Neural cell (in vitro differentiated cells): Measurements from ENCODE around the gene ZC3H12D. TPM values are rescaled to one million over a fixed set of nuclear protein-coding genes. Genes with fewer than 3 reads are reported as not detected.

ENCODE experiments used
- H2AFZ ChIP-seq: fragments of 200-600, 300-800 bp; sonication (generic), shearing (Covaris generic); 2 replicates; pipeline ENCODE4 v1.6.0; 2014; ENCODE audit warnings: low read depth, mild to moderate bottlenecking, antibody characterized with exemption, low read length, moderate library complexity
- H3F3A ChIP-seq: fragments of 200-600 bp; shearing (Covaris generic); 2 replicates; pipeline ENCODE4 v1.6.1; 2016; ENCODE audit warnings: mild to moderate bottlenecking, moderate library complexity, mixed read lengths, antibody characterized with exemption, low read length; ENCODE audit not compliant: insufficient read depth, poor library complexity, severe bottlenecking
- H3K27ac ChIP-seq: fragments of 200-600, 300-800 bp; sonication (generic), shearing (Covaris generic); 2 replicates; pipeline ENCODE4 v1.5.1; 2014; ENCODE audit warnings: mild to moderate bottlenecking, low read length, moderate library complexity
- H3K27me3 ChIP-seq: fragments of 300-800, 200-600 bp; sonication (generic), shearing (Covaris generic); 2 replicates; pipeline ENCODE4 v1.6.0; 2014; ENCODE audit warnings: mild to moderate bottlenecking, low read depth, low read length, moderate library complexity; ENCODE audit not compliant: insufficient read depth
- H3K36me3 ChIP-seq: fragments of 300-800, 200-600 bp; sonication (generic), shearing (Covaris generic); 2 replicates; pipeline ENCODE4 v1.5.1; 2014; ENCODE audit warnings: mild to moderate bottlenecking, antibody characterized with exemption, low read length, moderate library complexity; ENCODE audit not compliant: insufficient read depth
- H3K4me2 ChIP-seq: fragments of 300-800, 200-600 bp; sonication (generic), shearing (Covaris generic); 2 replicates; pipeline ENCODE4 v1.6.0; 2014; ENCODE audit warnings: mild to moderate bottlenecking, low read length
- H3K4me3 ChIP-seq: fragments of 300-800, 200-600 bp; sonication (generic), shearing (Covaris generic); 2 replicates; pipeline ENCODE4 v1.5.1; 2014; ENCODE audit warnings: mild to moderate bottlenecking, low read length, moderate library complexity
- H3K79me2 ChIP-seq: fragments of 200-600 bp; shearing (Covaris generic); replicated peaks from 2 replicates; pipeline ENCODE4 v1.6.0; 2014; ENCODE audit warnings: mild to moderate bottlenecking, low read length, moderate library complexity; ENCODE audit not compliant: insufficient read depth
- H3K9ac ChIP-seq: fragments of 300-800, 200-600 bp; sonication (generic), shearing (Covaris generic); 2 replicates; pipeline ENCODE4 v1.6.1; 2016; ENCODE audit warnings: mild to moderate bottlenecking, low read length, mixed read lengths
- H3K9me2 ChIP-seq: fragments of 200-600 bp; shearing (Covaris generic); 2 replicates; pipeline ENCODE4 v1.6.1; 2016; ENCODE audit warnings: mild to moderate bottlenecking, low read length, mixed read lengths; ENCODE audit not compliant: insufficient read depth
- H3K9me3 ChIP-seq: fragments of 200-600, 300-800 bp; sonication (generic), shearing (Covaris generic); 2 replicates; pipeline ENCODE4 v1.6.1; 2016; ENCODE audit warnings: mild to moderate bottlenecking, mixed run types, low read length, moderate library complexity, mixed read lengths
- H4K20me1 ChIP-seq: fragments of 200-600 bp; shearing (Covaris generic); 2 replicates; pipeline ENCODE4 v1.6.1; 2016; ENCODE audit warnings: mild to moderate bottlenecking, mixed run types; ENCODE audit not compliant: insufficient read depth
- CTCF ChIP-seq: fragments of 450-650 bp; IDR thresholded peaks from 2 replicates; pipeline ENCODE4 v1.5.1; 2014; ENCODE audit warnings: antibody characterized with exemption, mild to moderate bottlenecking, moderate library complexity; ENCODE audit not compliant: poor library complexity, severe bottlenecking
- EP300 ChIP-seq: fragments of 450-650 bp; conservative IDR thresholded peaks from 2 replicates; pipeline ENCODE4 v1.6.1; 2014; ENCODE audit warnings: antibody characterized with exemption, mild to moderate bottlenecking, moderate library complexity; ENCODE audit not compliant: poor library complexity, severe bottlenecking
- EZH2 ChIP-seq: fragments of 200-600, 300-800 bp; shearing (Covaris generic), sonication (generic); IDR thresholded peaks from 2 replicates; pipeline ENCODE4 v1.6.1; 2014; ENCODE audit warnings: antibody characterized with exemption, low read length, borderline replicate concordance, mild to moderate bottlenecking; ENCODE audit not compliant: insufficient read depth, poor library complexity, severe bottlenecking
- MXI1 ChIP-seq: fragments of 450-650 bp; conservative IDR thresholded peaks from 2 replicates; pipeline ENCODE4 v1.6.1; 2014; ENCODE audit warnings: antibody characterized with exemption, mild to moderate bottlenecking; ENCODE audit not compliant: poor library complexity, severe bottlenecking
- POLR2AphosphoS5 ChIP-seq: IDR thresholded peaks from 2 replicates; pipeline ENCODE4 v1.6.1; 2012
- RAD21 ChIP-seq: fragments of 450-650 bp; conservative IDR thresholded peaks from 2 replicates; pipeline ENCODE4 v1.6.1; 2014; ENCODE audit warnings: antibody characterized with exemption, mild to moderate bottlenecking, moderate library complexity
- REST ChIP-seq: IDR thresholded peaks from 2 replicates; pipeline ENCODE4 v1.6.1; 2012; ENCODE audit warnings: borderline replicate concordance
- SMC3 ChIP-seq: fragments of 450-650 bp; conservative IDR thresholded peaks from 2 replicates; pipeline ENCODE4 v1.6.1; 2014; ENCODE audit warnings: antibody characterized with exemption, mild to moderate bottlenecking, moderate library complexity; ENCODE audit not compliant: poor library complexity
- TAF1 ChIP-seq: IDR thresholded peaks from 2 replicates; pipeline ENCODE4 v1.6.1; 2012; ENCODE audit warnings: low read depth
- polyA plus RNA-seq: library from polyadenylated mRNA; depleted of rRNA; stranded (reverse); fragments of >200 nt; gene quantifications from 2 replicates; pipeline ENCODE4 v1.2.3, GENCODE V29; 2014

ZC3H12D gene
- polyA plus RNA-seq, 1 donor from 2014 or later: 1.0 TPM

- Histone ChIP-seq H3K79me2 (no peaks in the 10 kb centered on the region), H3K4me2 (no peak overlapping the region)
Measured at GRCh38 chr6:149452037-149452939, 32.5 kb downstream of the ZC3H12D start.

More at GRCh38 chr6:149452037-149452939, 32.5 kb downstream of the ZC3H12D start:
- Histone ChIP-seq H3F3A (no peaks in the 10 kb centered on the region), H3K9me3 (peaks cover 3% of the 10 kb centered on the region), H2AFZ (no peak overlapping the region), H3K4me3 (no peak overlapping the region), H3K27ac (no peak overlapping the region), H3K9ac (no peak overlapping the region), H3K27me3 (peaks cover 33% of the 10 kb centered on the region), H4K20me1 (no peaks in the 10 kb centered on the region), H3K36me3 (no peaks in the 10 kb centered on the region), H3K9me2 (no peaks in the 10 kb centered on the region)
- no peak for TF ChIP-seq CTCF
- no peak for TF ChIP-seq TAF1
- TF ChIP-seq EZH2: no peak
- TF ChIP-seq POLR2AphosphoS5: no peak
- no peak for TF ChIP-seq REST
- TF ChIP-seq SMC3: no peak
- TF ChIP-seq MXI1: no peak
- no peak for TF ChIP-seq RAD21
- no peak for TF ChIP-seq EP300
